ENCODE data around the gene CPNE6.

DNA sequence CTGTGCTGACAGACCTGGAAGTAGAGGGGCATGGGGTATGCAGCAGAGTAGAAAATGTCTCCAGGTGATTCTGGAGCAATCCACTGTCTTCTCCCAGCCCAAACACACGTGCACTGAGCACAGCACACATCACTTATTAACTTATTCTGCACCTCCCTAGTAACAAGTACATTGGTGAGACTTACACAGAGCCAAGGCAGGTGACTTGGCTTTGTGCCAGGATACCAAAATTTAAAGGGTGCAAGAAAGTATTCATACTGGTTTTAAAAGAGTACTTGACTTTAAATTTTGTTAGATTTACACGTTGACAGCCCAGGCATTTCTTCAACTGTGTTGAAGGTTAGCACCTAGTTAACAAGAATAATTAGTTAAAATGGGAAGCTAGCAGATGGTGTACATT, 30.7 kb upstream of the CPNE6 start:
- no peak for TF ChIP-seq TAF1 (IDR thresholded peaks at IDR 0.05; ENCODE audit: borderline replicate concordance, low read depth, low read length)
- TF ChIP-seq POLR2A (IDR thresholded peaks at IDR 0.05; ENCODE audit: low read depth, low read length), result no peak

Measured in GM12892 (cell line).